Measurements from ENCODE around the gene WASF3.

The WASF3 gene

GRCh38 chr13:26557393-26558073, at the start of gene WASF3:
Gene WASF3, plus strand, starts transcription at chr13:26557683. Its CDS starts 84,588 bp downstream, at chr13:26642271.
- DNase-seq, result peak; percentile 32

GRCh38 chr13:26508885-26509284, 48.6 kb upstream of the WASF3 start:
- no peak for DNase-seq

- DNase-seq, result no peak
These were observed 48.0 kb upstream of the WASF3 start for GRCh38 chr13:26509491-26509890.

GRCh38 chr13:26513931-26514330, 43.6 kb upstream of the WASF3 start:
- no peak for DNase-seq

- DNase-seq, result no peak
These were observed 41.8 kb upstream of the WASF3 start for GRCh38 chr13:26515721-26516120.

GRCh38 chr13:26517936-26518335, 39.5 kb upstream of the WASF3 start:
- no peak for DNase-seq

GRCh38 chr13:26518451-26518959, 39.0 kb upstream of the WASF3 start:
- no peak for DNase-seq

- no peak for DNase-seq
These were observed 34.9 kb upstream of the WASF3 start for GRCh38 chr13:26522571-26522970.

GRCh38 chr13:26523007-26523406, 34.5 kb upstream of the WASF3 start:
- DNase-seq, result no peak

- DNase-seq, result no peak
These were observed 32.0 kb upstream of the WASF3 start for GRCh38 chr13:26525528-26525927.

- no peak for DNase-seq
These were observed 30.7 kb upstream of the WASF3 start for GRCh38 chr13:26526702-26527216.

- no peak for DNase-seq
These were observed 29.0 kb upstream of the WASF3 start for GRCh38 chr13:26528527-26528926.

- no peak for DNase-seq
These were observed 28.0 kb upstream of the WASF3 start for GRCh38 chr13:26529441-26529840.

- no peak for DNase-seq
These were observed 25.7 kb upstream of the WASF3 start for GRCh38 chr13:26531742-26532141.

- DNase-seq, result no peak
These were observed 23.3 kb upstream of the WASF3 start for GRCh38 chr13:26534036-26534726.

GRCh38 chr13:26538363-26539317, 18.8 kb upstream of the WASF3 start:
- DNase-seq, result no peak

GRCh38 chr13:26539738-26540292, 17.7 kb upstream of the WASF3 start:
- no peak for DNase-seq

GRCh38 chr13:26540334-26540733, 17.1 kb upstream of the WASF3 start:
- no peak for DNase-seq

GRCh38 chr13:26541041-26541440, 16.4 kb upstream of the WASF3 start:
- DNase-seq, result no peak

GRCh38 chr13:26541678-26542568, 15.6 kb upstream of the WASF3 start:
- DNase-seq, result no peak

GRCh38 chr13:26544707-26545106, 12.8 kb upstream of the WASF3 start:
- no peak for DNase-seq
